SU-DHL-6 (cell line): ENCODE measurements around the gene TRIM27.

Source experiments
- CTCF ChIP-seq: fragments of 200-600 bp; sonication (generic); IDR thresholded peaks from one replicate; pipeline ENCODE4 v1.5.1; 2017; ENCODE audit warnings: antibody characterized with exemption, mild to moderate bottlenecking, low read length, moderate library complexity; ENCODE audit not compliant: insufficient read depth, poor library complexity, severe bottlenecking
- EZH2phosphoT487 ChIP-seq: fragments of 200-600 bp; sonication (generic), shearing (Covaris generic); conservative IDR thresholded peaks from 2 replicates; pipeline ENCODE4 v1.6.1; 2018; ENCODE audit warnings: mild to moderate bottlenecking, antibody characterized with exemption, low read length, moderate library complexity, mixed read lengths

GRCh38 chr6:28903686-28904085 lies 20.1 kb downstream of the TRIM27 start:
- TF ChIP-seq CTCF, result no peak
- TF ChIP-seq EZH2phosphoT487, result no peak
